CD8-positive, alpha-beta memory T cell (primary cell): ENCODE data around the gene FOLR2. TPM values are rescaled to one million over a fixed set of nuclear protein-coding genes. Genes with fewer than 3 reads are reported as not detected.
A peak's percentile ranks its signal among the peaks of the same experiment; 100 is the strongest.
"Not testable (repeated sequence)": the region's sequence is repeated elsewhere in the genome, so short reads cannot be mapped to it uniquely, and the experiment has no call there.

Experiments used
- CTCF ChIA-PET: fragments of 350-600 bp; sonication (Branson Sonifier 250); formaldehyde crosslinking; loops from one replicate; lab custom pipeline; 2021; ENCODE audit warnings: antibody characterized with exemption; lab: Charles Lee
- POLR2A ChIA-PET: fragments of 350-600 bp; sonication (Branson Sonifier 250); formaldehyde crosslinking; loops from one replicate; lab custom pipeline; 2021; ENCODE audit warnings: antibody characterized with exemption; lab: Charles Lee
- DNase-seq, 5 donors: peaks; one replicate each; pipeline versions ENCODE4 v3.0.0 to v3.0.0-alpha.2; 2020 to 2022; ENCODE audit warnings: mixed read lengths in 1 of 5
- H3K27ac ChIP-seq: one replicate; pipeline ENCODE4 v1.7.0; 2013; ENCODE audit warnings: low read depth, mild to moderate bottlenecking, low read length, moderate library complexity
- H3K27me3 ChIP-seq: 2 replicates; pipeline ENCODE4 v1.7.0; 2013; ENCODE audit warnings: low read length, mild to moderate bottlenecking; ENCODE audit not compliant: insufficient read depth, poor library complexity, severe bottlenecking
- H3K36me3 ChIP-seq: 2 replicates; pipeline ENCODE4 v1.7.0; 2013; ENCODE audit warnings: mild to moderate bottlenecking, low read length, moderate library complexity; ENCODE audit not compliant: insufficient read depth
- H3K4me1 ChIP-seq: 2 replicates; pipeline ENCODE4 v1.7.0; 2013; ENCODE audit warnings: mild to moderate bottlenecking, low read length, moderate library complexity; ENCODE audit not compliant: insufficient read depth
- H3K4me3 ChIP-seq: 2 replicates; pipeline ENCODE4 v1.7.0; 2013; ENCODE audit warnings: mild to moderate bottlenecking, low read length
- H3K9me3 ChIP-seq: 2 replicates; pipeline ENCODE4 v1.7.0; 2013; ENCODE audit warnings: mild to moderate bottlenecking, low read length
- H3K27ac Mint-ChIP-seq, 8 donors: one replicate each; pipeline ENCODE4 v1.8.0; 2020 to 2021; ENCODE audit warnings: mixed read lengths in 8 of 8, mild to moderate bottlenecking in 6 of 8, inconsistent platforms in 3 of 8, moderate library complexity in 3 of 8
- H3K27me3 Mint-ChIP-seq, 2 donors: one replicate each; pipeline ENCODE4 v1.8.0; 2020 to 2021; ENCODE audit warnings: mixed read lengths in 2 of 2, mild to moderate bottlenecking in 1 of 2, moderate library complexity in 1 of 2
- H3K36me3 Mint-ChIP-seq, 3 donors: one replicate each; pipeline ENCODE4 v1.8.0; 2020 to 2021; ENCODE audit warnings: mixed read lengths in 3 of 3, inconsistent platforms in 1 of 3, mild to moderate bottlenecking in 1 of 3
- H3K4me1 Mint-ChIP-seq, 3 donors: one replicate each; pipeline ENCODE4 v1.8.0; 2020 to 2021; ENCODE audit warnings: mixed read lengths in 3 of 3, inconsistent platforms in 1 of 3, mild to moderate bottlenecking in 1 of 3
- H3K4me3 Mint-ChIP-seq, 7 donors: one replicate each; pipeline ENCODE4 v1.8.0; 2020 to 2021; ENCODE audit warnings: mixed read lengths in 7 of 7, mild to moderate bottlenecking in 6 of 7, moderate library complexity in 4 of 7, inconsistent platforms in 2 of 7
- H3K9me3 Mint-ChIP-seq, 5 donors: one replicate each; pipeline ENCODE4 v1.8.0; 2020 to 2022; ENCODE audit warnings: mixed read lengths in 5 of 5, mild to moderate bottlenecking in 3 of 5, moderate library complexity in 2 of 5, inconsistent platforms in 1 of 5
- polyA plus RNA-seq: library from polyadenylated mRNA; unstranded; fragments of 300-500 nt; fragmentation: Illumina TruSeq; gene quantifications from one replicate; pipeline ENCODE4 v1.2.3, GENCODE V29; 2021
- total RNA-seq, 2 experiments: library from RNA; stranded (reverse); gene quantifications; one replicate each; pipeline ENCODE4 v1.2.3, GENCODE V29; 2021

The FOLR2 gene
- total RNA-seq (under 1 TPM in 1 of 2 experiments, not detected in 1; 0.26 TPM), polyA plus RNA-seq (not detected)

- H3K9me3 ChIP-seq = no peaks in the 10 kb centered on the region
- no peak within 1 kb of the TSS for H3K27ac ChIP-seq
- DNase-seq = no peak
- Mint-ChIP-seq H3K4me3 (no peak within 1 kb of the TSS), H3K27ac (peak within 1 kb of the TSS in 1 of 8 donors; percentile 37), H3K9me3 (no peaks in the 10 kb centered on the region), H3K4me1 (peaks cover 0 to 1% (median 0%) of the 10 kb centered on the region in 3 donors), H3K36me3 (no peaks in the 10 kb centered on the region), H3K27me3 (peaks cover 15 to 36% of the 10 kb centered on the region in 2 donors)
- H3K4me1 ChIP-seq = no peaks in the 10 kb centered on the region
- ChIA-PET POLR2A (interaction anchor here (0.6 kb wide), 1 partner anchor 73 kb away, joined by 3 read pairs; no protein-coding TSS in a partner anchor), CTCF (interaction anchor here (1.0 kb wide), 1 partner anchor 19 kb away, joined by 3 read pairs; no protein-coding TSS in a partner anchor)
- no peak within 1 kb of the TSS for H3K4me3 ChIP-seq
- no peaks in the 10 kb centered on the region for H3K27me3 ChIP-seq
- no peaks in the 10 kb centered on the region for H3K36me3 ChIP-seq
Observed at GRCh38 chr11:72216638-72217037, at the start of gene FOLR2. Gene FOLR2, plus strand, starts transcription at chr11:72216794. Its CDS starts 1,791 bp downstream, at chr11:72218585.

GRCh38 chr11:72169046-72169555 lies 47.5 kb upstream of the FOLR2 start:
- DNase-seq, POLR2A ChIA-PET, H3K27ac ChIP-seq, H3K4me1 ChIP-seq, H3K9me3 ChIP-seq, H3K27ac Mint-ChIP-seq, H3K36me3 Mint-ChIP-seq, H3K9me3 Mint-ChIP-seq, H3K36me3 ChIP-seq, H3K4me1 Mint-ChIP-seq, H3K27me3 ChIP-seq, H3K4me3 ChIP-seq: not testable (repeated sequence)
- CTCF ChIA-PET = interaction anchor here (0.6 kb wide), 1 partner anchor 14 kb away, joined by 3 read pairs; no protein-coding TSS in a partner anchor
- Mint-ChIP-seq H3K4me3 (peak overlapping the region in 1 of 7 donors; percentile 41), H3K27me3 (peaks cover 6 to 29% of the 10 kb centered on the region in 2 donors)

- POLR2A ChIA-PET, H3K4me1 Mint-ChIP-seq, H3K4me3 ChIP-seq, H3K36me3 Mint-ChIP-seq, H3K27me3 ChIP-seq, CTCF ChIA-PET, H3K4me3 Mint-ChIP-seq, H3K9me3 ChIP-seq, DNase-seq, H3K27ac ChIP-seq, H3K4me1 ChIP-seq, H3K36me3 ChIP-seq, H3K9me3 Mint-ChIP-seq: not testable (repeated sequence)
- H3K27me3 Mint-ChIP-seq = peaks cover 5 to 27% of the 10 kb centered on the region in 2 donors
- peak overlapping the region in 1 of 8 donors; percentile 44 for H3K27ac Mint-ChIP-seq
Observed at GRCh38 chr11:72169754-72170153, 46.8 kb upstream of the FOLR2 start.

GRCh38 chr11:72172043-72172442 lies 44.6 kb upstream of the FOLR2 start:
- POLR2A ChIA-PET, H3K9me3 Mint-ChIP-seq: not testable (repeated sequence)

GRCh38 chr11:72173291-72173690 lies 43.3 kb upstream of the FOLR2 start:
- no peaks in the 10 kb centered on the region for H3K9me3 ChIP-seq
- Mint-ChIP-seq H3K9me3 (no peaks in the 10 kb centered on the region), H3K27me3 (peaks cover 9 to 30% of the 10 kb centered on the region in 2 donors), H3K27ac (no peak overlapping the region), H3K36me3 (no peaks in the 10 kb centered on the region), H3K4me3 (no peak overlapping the region), H3K4me1 (peaks cover 0 to 5% (median 4%) of the 10 kb centered on the region in 3 donors)
- POLR2A ChIA-PET = no interaction called here
- no peaks in the 10 kb centered on the region for H3K4me1 ChIP-seq
- no peak for DNase-seq
- no peaks in the 10 kb centered on the region for H3K36me3 ChIP-seq
- CTCF ChIA-PET = interaction anchor here (1.2 kb wide), 1 partner anchor 258 kb away, joined by 3 read pairs; no protein-coding TSS in a partner anchor
- no peak overlapping the region for H3K27ac ChIP-seq
- no peak overlapping the region for H3K4me3 ChIP-seq
- H3K27me3 ChIP-seq = no peaks in the 10 kb centered on the region

More at GRCh38 chr11:72172043-72172442, 44.6 kb upstream of the FOLR2 start:
- H3K4me1 ChIP-seq, DNase-seq, H3K4me3 Mint-ChIP-seq, H3K27me3 ChIP-seq, H3K4me1 Mint-ChIP-seq, H3K27ac Mint-ChIP-seq, H3K4me3 ChIP-seq, H3K36me3 Mint-ChIP-seq, H3K36me3 ChIP-seq, H3K27ac ChIP-seq, CTCF ChIA-PET, H3K9me3 ChIP-seq: not testable (repeated sequence)
- peaks cover 9 to 23% of the 10 kb centered on the region in 2 donors for H3K27me3 Mint-ChIP-seq

GRCh38 chr11:72174302-72175070 lies 42.1 kb upstream of the FOLR2 start:
- Histone ChIP-seq H3K27ac (no peak overlapping the region), H3K27me3 (no peaks in the 10 kb centered on the region), H3K4me3 (no peak overlapping the region), H3K36me3 (no peaks in the 10 kb centered on the region), H3K4me1 (no peaks in the 10 kb centered on the region), H3K9me3 (no peaks in the 10 kb centered on the region)
- H3K9me3 Mint-ChIP-seq = no peaks in the 10 kb centered on the region
- H3K4me3 Mint-ChIP-seq = no peak overlapping the region
- H3K4me1 Mint-ChIP-seq = peaks cover 0 to 5% (median 4%) of the 10 kb centered on the region in 3 donors
- DNase-seq = no peak
- H3K36me3 Mint-ChIP-seq = no peaks in the 10 kb centered on the region
- peaks cover 9 to 25% of the 10 kb centered on the region in 2 donors for H3K27me3 Mint-ChIP-seq
- no peak overlapping the region for H3K27ac Mint-ChIP-seq
- ChIA-PET CTCF (interaction anchor here (1.0 to 1.2 kb wide), 2 partner anchors 9 to 257 kb away, joined by 3 read pairs; no protein-coding TSS in a partner anchor), POLR2A (no interaction called here)

- Histone ChIP-seq H3K36me3 (no peaks in the 10 kb centered on the region), H3K4me3 (no peak overlapping the region), H3K4me1 (no peaks in the 10 kb centered on the region), H3K27me3 (no peaks in the 10 kb centered on the region), H3K27ac (no peak overlapping the region), H3K9me3 (no peaks in the 10 kb centered on the region)
- Mint-ChIP-seq H3K9me3 (no peaks in the 10 kb centered on the region), H3K27me3 (peaks cover 17 to 40% of the 10 kb centered on the region in 2 donors), H3K27ac (peak overlapping the region in 1 of 8 donors; percentile 60), H3K36me3 (no peaks in the 10 kb centered on the region), H3K4me3 (no peak overlapping the region), H3K4me1 (no peaks in the 10 kb centered on the region)
- CTCF ChIA-PET = no interaction called here
- POLR2A ChIA-PET = no interaction called here
- DNase-seq = no peak
Observed at GRCh38 chr11:72177656-72178055, 38.9 kb upstream of the FOLR2 start.
